GM18526 (cell line): Measurements from ENCODE around the gene RTP3.

Experiments
- POLR2A ChIP-seq: IDR thresholded peaks from 3 replicates; pipeline ENCODE4 v1.6.1; 2011; ENCODE audit not compliant: insufficient read length; ENCODE audit errors: extremely low read depth

RTP3 gene

GRCh38 chr3:46498916-46499519 lies 1.2 kb downstream of the RTP3 start:
- no peak for TF ChIP-seq POLR2A

GRCh38 chr3:46500656-46501635 lies 3.2 kb downstream of the RTP3 start:
- no peak for TF ChIP-seq POLR2A

GRCh38 chr3:46501702-46502101 lies 3.9 kb downstream of the RTP3 start:
- no peak for TF ChIP-seq POLR2A

GRCh38 chr3:46503200-46503874 lies 5.6 kb downstream of the RTP3 start:
- no peak for TF ChIP-seq POLR2A

GRCh38 chr3:46504789-46505188 lies 7.0 kb downstream of the RTP3 start:
- TF ChIP-seq POLR2A = no peak

GRCh38 chr3:46505953-46506352 lies 8.2 kb downstream of the RTP3 start:
- TF ChIP-seq POLR2A = no peak

- TF ChIP-seq POLR2A = no peak
Measured at GRCh38 chr3:46506526-46506925, 8.8 kb downstream of the RTP3 start.

GRCh38 chr3:46508850-46509591 lies 11.2 kb downstream of the RTP3 start:
- no peak for TF ChIP-seq POLR2A

- no peak for TF ChIP-seq POLR2A
Measured at GRCh38 chr3:46509661-46510187, 11.9 kb downstream of the RTP3 start.

- TF ChIP-seq POLR2A = no peak
Measured at GRCh38 chr3:46512191-46512749, 14.5 kb downstream of the RTP3 start.

GRCh38 chr3:46516521-46516920 lies 18.7 kb downstream of the RTP3 start:
- TF ChIP-seq POLR2A = no peak

GRCh38 chr3:46517016-46517783 lies 19.4 kb downstream of the RTP3 start:
- no peak for TF ChIP-seq POLR2A

- TF ChIP-seq POLR2A = no peak
Measured at GRCh38 chr3:46517784-46518181, 20.0 kb downstream of the RTP3 start.

GRCh38 chr3:46519952-46520351 lies 22.2 kb downstream of the RTP3 start:
- no peak for TF ChIP-seq POLR2A
